HG02642 (cell line): ENCODE data around the gene MXD4.

ENCODE experiments used
- ATAC-seq: cut with Tn5 transposase; IDR thresholded peaks from one replicate; pipeline ENCODE4 v1.9.1; 2021; ENCODE audit warnings: mild to moderate bottlenecking; ENCODE audit not compliant: unreplicated experiment, poor library complexity

MXD4 gene

DNA sequence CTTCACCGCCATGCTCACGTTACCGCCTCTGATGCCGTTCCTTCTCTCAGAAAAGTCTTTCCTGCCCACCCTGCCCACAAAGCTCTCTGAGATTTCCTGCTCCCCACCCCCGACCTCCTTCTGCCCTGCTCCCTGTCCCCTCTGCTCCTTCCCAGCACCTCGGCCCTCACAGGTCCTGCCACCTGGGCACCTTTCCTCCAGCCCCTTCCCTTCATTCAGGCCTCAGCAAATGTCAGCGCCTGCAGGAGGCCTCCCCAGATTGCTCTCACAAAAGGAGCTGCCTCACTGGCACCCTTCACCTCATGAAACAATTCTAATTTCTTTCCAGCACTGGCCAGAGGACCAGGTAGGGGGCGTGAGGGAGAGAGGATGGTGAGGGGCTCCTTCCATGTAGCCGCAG lies 33.6 kb upstream of the MXD4 start:
- no peak for ATAC-seq

DNA sequence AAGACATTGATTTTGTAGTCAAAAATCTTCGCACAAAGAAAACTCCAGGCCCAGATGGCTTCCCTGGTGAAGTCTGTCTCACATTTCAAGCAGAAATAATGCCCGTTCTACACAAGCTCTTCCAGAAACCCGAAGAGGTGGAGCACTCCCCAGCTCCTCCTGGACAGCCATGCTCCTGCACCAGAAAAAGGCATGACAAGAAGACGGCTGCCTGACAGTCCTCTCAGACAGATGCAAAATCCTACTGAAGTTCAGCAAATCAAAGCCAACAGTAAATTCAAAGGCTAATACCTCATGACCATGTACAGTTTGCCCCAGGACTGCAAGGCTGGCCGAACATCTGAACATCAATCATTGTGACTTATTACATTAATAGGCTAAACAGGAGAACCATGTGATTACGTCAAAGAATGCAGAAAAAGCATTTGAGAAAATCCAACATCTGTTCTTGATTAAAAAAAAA lies 30.8 kb upstream of the MXD4 start:
- no peak for ATAC-seq

DNA sequence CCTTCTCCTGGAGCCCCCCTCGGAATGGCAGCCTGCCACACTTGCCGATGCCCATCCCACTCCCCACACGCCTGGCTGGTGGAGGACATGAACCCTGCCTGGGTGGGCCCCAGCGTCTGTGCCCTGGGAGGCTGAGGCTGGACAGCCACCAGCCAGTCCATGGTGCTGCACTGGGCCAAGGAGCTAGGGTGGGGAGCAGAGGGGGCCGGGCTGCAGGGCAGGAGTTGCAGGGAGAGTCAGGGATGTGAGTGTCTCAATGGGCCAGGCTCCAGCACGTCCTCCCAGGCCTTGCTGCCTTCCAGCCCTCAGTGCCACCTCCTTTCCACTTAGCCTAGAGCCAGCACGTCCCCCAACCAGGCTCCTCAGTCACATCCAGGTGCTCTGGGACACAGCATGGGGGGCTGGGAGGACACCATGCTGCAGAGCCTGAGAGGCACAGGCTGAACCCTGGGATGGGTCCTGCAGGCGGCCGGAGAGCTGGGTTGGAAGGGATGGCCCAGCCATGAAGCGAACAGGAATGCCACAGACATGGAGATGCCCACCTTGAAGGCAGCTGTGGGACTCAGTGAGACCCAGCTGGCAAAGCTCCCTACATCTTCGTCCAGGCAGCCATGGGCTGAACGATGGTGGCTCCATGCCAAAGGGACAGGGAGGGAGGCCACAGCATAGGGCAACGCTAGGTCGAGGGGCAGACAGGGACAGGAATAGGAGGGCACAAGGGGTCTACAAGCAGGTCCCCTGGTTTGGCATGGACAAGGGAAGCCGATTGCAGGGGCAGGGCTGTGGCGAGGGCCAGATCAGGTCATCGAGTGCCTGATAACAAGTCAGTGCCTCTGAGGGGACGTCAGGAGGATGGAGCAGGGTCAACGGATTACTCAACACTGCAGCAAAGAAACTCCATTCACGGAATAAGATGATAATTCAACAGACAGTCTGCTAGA lies 30.1 kb upstream of the MXD4 start:
- ATAC-seq = no peak

DNA sequence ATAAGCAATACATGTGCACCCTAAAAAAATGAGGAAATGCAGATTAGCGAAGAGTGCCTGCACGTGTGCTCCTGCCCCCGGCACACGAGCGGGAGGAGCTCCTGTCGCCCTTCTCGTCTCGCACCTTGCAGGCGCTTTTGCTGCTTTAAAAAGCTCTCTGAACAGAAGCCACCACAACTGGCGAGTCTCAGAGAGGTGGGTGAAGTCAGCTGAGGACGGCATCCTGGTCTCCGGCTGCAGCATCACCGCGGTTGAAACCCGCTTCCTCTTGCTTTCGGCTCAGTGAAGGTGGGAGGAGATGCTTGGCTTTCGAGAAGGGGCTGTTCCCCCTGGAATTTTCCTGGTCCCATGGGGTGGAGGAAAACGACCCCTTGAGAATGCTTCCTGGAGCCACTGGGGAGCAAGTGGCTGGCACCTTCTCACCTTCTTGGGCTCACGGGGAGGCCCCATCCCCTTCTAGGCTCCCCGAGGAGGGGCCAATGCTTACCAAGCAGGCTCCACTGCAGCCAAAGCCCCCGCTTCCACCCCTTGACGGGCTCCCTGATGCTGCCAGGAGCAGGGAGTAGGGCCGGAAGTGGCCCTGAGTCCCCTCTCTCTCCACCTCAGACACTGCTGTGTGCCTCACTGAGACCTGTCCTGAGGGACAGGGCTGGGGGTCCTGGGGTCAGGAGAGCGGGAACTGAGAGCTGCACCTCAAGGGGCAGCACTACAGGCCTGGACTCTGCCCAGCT lies 29.2 kb upstream of the MXD4 start:
- no peak for ATAC-seq

DNA sequence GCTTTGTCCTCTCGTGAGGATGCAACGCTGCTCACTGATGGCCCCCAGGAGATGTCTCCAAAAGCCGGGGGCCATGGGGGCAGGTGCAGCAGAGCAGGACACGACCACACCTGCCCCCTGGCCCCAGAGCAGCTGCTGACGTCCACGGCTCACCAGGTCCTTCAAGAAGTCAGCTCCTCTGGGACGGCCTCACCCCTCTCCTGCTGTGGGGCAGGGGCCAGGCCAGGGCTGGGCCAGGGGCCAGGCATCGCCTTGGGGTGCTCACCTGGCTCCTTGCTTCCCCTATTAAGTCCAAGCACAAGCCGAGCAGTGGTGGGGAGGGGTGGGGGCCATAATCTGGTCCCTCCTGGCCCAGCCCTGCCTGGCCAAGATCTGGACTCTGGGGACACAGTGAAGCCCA lies 28.6 kb upstream of the MXD4 start:
- no peak for ATAC-seq

DNA sequence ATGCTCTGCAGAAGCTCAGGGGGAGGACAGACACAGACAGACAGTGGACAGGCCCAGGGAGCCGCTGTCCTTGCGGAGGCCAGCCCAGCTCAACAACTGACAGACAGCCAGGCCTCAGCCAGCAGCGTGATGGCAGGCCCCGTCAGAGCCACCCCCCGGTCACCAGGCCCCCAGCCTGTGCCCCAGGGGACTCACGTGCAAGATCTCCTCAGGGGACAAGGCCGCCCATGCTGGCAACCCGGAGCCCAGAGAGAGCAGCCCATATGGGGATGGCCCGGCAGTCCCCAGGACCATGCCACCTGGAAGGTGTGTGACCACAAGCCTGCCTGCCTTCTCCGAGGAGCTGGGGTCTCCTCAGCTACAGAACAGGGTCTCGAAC lies 28.0 kb upstream of the MXD4 start:
- no peak for ATAC-seq

DNA sequence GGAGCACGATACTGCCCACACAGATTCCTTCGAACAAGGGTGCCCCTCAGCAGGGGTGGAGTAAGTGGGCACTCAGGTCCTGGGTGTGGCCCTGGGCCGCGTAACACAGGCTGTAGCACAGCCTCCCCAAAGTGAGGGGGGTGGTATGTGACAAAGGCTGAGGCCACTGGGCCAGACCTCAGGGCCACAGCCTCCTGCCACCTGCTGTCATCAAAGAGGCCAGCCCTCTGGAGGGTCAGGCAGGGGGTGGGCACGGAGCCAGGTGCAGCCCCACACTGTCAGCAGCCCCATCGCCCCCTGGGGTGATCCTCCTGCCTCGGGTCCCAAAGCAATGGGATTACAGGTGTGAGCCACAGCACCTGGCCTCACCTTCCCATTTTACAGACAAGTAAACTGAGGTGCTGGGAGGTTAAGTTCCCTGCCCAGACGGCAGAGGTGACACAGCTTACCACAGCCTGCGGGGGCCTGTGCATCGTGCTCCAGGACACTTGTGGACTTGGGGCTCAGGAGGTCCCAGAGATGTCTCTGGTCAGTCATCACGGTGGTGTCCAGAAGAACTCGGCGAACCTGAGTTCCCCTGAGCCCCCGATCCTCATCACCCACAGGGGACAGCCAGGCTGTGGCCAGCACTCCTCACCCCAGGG lies 27.5 kb upstream of the MXD4 start:
- no peak for ATAC-seq

DNA sequence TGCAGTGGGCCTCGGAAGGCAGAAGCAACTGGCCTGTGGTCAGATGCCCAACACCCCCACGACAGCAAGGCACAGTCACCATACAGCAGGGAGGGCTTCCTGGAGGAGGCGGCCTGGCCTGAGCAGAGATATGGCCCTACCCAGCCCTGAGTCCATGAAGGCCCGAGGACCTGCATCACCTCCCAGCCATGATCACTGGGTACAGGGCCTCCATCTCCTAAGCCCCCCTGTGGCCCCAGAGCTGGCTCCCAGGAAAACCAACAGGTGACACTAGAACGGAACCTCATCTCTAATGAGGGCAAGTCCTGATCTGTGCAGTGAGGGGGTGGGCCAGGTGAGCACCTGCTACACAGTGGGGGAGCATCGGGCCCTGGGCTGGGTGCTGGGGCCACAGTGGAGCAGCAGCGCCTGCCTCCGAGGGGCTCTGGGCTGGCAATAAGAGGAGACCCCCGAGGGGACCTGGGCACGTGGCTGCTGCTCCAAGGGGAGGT lies 26.2 kb upstream of the MXD4 start:
- no peak for ATAC-seq

DNA sequence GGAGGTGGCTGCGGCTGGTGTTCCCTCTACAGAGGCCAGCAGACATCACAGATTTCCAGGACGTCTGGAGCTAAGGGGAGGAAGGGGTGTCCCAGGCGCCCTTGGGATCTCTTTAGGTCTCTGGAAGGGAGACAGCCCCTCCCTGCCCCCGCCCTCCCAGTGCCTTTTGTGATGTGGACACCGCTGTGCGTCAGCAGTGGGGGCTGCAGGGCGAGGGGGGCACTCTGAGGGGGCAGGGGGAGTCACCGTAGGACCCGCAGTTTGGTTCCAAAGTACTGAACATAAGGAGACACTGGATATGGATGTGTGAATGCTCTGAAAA lies 25.6 kb upstream of the MXD4 start:
- ATAC-seq = no peak

DNA sequence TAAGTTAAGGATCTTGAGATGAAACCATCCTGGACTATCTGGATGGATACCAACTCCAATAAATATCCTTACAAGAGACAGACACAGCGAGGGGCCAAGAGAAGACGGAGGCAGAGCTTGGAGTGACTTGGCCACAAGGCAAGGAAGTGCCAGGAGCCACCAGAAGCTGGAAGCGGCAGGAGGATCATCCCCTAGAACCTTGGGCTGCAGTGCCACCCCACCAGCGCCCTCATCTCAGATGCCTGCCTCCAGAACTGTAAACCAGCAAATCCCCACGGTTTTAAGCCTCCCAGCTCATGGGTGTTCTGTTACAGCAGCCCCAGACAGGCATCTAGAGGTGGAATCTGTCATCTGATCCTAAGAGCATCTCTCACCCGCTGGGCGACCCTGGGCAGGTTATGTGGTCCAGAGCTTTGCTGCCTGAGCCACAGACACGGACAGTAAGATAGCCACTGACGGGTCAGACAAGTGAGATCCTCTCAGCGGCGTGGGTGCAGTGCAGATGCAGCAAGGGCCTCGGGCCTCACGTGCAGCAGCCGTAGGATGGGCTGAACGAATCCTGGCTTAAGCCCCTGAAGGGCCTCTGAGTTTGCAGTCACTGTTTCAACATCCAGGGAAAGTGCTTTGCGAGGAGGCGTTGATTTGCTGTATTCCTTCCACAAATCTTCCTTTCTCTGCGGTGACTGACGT lies 25.1 kb upstream of the MXD4 start:
- ATAC-seq = no peak

DNA sequence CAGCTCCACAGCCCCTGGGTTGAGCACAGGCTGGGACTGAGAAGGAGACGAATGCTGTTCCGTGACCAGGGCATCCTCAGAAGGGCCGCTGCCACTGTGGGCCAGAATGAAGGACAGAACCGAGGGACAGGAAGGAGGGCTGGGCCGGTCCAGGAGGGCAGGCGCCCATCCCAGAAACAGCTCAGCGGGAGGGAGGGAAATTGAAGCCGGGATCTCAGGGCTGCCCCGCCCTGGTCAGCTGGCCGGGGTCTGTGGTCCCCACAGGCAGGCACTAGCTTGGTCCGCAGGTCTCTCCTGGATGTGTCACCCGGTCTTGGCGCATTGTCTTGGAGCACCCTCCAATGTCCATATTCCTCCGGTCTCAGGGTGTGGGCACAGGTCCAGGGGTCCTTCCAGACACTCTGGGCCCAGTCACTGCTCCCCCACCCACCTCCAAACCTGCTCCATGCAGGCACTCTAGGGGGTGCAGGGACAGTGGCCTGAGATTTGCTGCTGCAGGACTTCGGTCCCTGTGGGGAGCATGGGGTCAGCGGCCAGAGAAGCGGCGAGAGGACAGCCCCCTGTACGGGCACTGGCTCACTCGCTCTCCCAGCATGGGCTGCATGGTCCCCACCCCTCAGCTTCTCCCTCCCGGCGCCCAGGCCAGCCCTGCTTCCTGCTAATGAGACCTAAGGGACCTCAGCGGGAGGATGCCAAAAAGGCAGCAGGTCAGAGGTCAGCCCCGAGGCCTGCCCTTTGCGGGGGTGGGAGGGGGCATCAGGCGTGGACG lies 23.9 kb upstream of the MXD4 start:
- no peak for ATAC-seq

DNA sequence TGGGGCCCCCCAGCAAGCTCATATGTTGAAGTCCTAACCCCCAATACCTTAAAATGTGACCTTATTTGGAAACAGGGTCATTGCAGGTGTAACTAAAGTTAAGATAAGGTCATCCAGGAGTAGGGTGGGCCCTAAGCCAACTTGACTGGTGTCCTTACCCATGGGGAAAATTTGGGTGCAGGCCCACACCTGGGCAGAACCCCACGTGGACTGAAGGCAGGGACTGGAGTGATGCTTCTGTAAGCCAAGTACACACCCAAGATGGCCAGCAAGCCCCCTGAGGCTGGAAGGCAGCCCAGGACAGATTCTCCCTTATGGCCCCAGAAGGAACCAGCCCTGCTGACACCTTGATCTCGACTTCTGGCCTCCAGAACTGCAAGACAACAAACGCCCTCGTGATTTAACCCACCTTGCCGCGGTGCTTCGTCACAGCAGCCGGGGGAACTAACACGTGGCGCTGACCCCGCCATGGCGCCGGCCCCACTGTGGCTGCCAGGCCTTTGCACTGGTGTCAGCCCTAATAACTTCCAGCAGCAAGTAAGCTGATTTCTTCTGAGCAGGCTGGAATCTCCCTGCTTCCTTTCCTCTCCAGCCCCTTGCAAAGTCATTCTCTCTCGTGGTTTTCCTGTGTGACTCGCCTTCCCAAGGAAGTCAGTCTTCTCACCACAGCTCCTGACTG lies 23.2 kb upstream of the MXD4 start:
- no peak for ATAC-seq

DNA sequence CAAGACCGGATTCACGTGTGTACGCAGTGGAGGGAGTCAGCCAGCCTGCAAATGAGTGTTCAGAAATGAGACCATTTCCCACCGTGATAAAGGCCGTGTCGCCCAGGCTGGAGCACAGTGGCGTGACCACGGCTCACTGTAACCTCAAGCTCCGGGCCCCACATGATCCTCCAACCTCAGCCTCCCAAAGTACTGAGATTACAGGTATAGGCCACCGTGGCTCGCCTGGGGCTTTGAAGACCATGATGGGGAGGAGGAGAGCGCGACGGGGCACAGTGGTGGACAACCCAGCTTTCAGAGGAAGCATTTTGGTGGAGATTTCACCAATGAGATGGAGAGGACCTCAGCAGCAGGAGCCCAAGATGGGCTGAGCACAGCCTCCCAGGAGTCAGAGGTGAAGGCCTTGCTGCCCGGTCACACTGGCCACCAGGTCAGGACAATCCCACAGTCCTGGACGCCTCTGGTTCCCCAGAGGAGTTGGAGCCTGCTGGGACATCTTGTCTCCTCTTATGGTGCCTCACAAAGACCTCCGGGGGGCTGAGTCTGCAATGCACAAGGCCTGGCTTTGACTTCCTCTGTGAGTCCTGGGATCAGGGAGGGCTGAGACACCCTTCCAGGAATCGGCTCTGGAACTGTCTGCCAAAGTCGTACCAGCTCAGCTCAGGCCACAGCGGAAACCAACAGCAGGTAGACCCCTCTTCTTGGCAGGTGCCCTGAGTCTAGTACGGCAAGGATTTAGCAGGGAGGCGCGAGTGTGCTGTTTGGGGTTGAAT lies 22.4 kb upstream of the MXD4 start:
- no peak for ATAC-seq

DNA sequence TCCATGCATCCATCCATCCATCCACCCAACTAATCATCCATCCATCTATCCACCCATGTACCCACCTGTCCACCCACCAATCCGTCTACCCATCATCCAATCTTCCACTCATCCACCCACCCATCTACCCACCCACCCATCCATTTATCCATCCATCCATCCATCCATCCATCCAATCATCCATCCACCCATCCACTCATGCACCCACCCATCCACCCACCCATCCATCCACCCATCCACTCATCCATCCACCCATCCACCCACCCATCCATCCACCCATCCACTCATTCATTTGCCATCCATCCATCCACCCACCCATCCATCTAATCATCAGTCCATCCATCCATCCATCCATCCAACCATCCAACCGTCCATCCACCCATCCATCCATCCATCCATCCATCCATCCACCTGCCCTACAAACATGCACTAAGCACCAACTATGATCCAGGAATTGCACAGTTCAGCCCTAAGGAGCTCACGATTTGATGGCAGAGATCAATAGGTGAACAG lies 21.3 kb upstream of the MXD4 start:
- ATAC-seq = no peak

DNA sequence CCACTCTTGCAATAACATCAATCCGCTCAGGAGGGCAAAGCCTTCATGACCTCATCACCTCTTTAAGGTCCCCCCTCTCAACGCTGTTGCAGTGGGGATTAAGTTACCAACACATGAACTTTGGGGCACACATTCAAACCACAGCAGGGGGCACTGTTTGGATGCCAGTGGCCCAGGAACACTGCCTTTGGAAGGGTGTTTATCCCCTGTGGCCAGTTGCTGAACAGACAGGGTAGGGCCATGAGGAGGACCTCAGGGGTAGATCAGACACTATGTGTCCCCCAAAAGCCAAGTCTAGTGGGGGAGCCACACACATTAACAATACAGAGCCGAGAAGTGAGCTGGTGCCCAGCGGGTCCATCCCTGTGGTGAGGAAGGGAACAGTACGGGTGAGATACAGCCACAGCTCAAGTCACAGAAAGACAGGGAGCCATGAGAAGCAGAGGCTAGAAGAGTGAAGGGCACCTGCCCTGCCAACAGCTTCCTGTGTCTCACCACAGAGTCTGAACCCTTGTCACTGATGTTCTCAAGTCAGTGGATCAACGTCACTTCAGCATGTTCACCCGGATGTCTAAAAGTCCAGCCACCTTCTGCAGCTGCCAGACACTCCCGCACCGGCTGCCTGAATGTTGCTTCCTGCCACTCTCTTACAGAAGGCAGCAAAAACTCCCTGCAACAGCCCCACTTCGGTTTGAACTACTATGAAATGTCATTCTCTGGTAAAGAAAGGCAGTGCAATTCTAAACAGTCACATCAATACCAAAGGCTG lies 19.9 kb upstream of the MXD4 start:
- no peak for ATAC-seq

DNA sequence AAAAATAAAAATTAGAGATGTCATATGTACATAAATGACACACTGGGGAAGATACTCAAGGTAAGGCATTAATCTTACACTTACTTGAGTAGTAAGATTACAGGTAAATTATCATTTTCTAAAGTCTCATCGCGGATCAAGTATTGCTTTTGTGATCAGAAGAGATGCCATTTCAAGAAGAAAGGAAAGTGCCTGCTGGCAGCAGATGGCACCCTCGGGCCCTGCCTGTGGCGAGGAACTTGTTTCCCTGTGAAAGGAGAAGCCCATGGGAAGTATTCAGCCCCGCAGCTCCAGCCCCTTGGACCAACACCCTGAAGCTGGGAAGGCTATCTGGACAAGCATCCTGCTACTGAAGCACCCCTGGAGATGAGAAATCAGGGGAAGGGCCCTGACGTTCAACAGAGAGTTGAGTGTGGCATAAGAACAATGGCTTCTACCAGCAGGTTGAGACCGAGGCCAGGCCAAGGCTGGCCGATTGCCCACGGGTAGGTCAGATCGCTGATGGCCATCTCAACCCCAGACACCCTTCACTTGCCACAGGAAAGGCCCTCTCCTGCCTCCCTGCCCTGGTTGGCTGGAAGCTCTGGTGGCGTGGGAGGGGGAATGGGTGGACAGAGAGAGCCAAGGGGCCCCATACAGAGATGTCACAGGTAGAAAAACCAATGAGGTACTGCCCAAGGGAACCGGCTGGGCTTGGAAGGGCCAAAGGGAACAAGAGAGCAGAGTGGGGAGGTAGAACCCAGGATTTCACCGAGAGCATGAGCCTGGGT lies 18.8 kb upstream of the MXD4 start:
- ATAC-seq = no peak

DNA sequence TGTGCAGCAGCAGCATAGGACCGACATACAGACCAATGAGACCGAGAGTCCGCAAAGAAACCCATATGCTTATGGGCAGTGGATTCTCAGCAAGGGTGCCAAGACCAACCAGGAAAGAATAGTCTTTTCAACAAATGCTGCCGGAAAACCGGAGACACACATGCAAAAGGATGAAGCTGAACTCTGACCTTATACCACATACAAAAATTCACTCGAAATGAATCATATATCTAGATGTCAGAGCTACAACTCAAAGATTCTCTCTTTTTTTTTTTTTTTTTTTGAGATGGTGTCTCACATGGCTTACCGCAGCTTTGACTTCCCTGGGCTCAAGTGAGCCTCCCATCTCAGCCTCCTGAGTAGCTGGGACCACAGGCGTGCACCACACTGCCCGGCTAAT lies 16.0 kb upstream of the MXD4 start:
- ATAC-seq = no peak
